Activated CD8-positive, alpha-beta T cell treated with anti-CD3 and anti-CD28 coated beads, Interleukin-2, amount 10 ng/mL, durations not matched to agents 7 days and 5 days (primary cell): ENCODE data around the gene DAB1. TPM values are rescaled to one million over a fixed set of nuclear protein-coding genes. Genes with fewer than 3 reads are reported as not detected.

Experiments
- ATAC-seq: fragments of 150-1000 bp; cut with Tn5 transposase; one replicate; pipeline ENCODE4 v1.10.0; 2021; ENCODE audit warnings: moderate library complexity
- CTCF ChIA-PET: fragments of 350-600 bp; sonication (Branson Sonifier 250); formaldehyde crosslinking; loops from one replicate; lab custom pipeline; 2021; ENCODE audit warnings: antibody characterized with exemption; lab: Charles Lee
- POLR2A ChIA-PET: fragments of 350-600 bp; sonication (Branson Sonifier 250); formaldehyde crosslinking; loops from one replicate; lab custom pipeline; 2021; ENCODE audit warnings: antibody characterized with exemption; lab: Charles Lee
- DNase-seq: peaks from one replicate; pipeline ENCODE4 v3.0.0-alpha.2; 2020
- H3K27ac Mint-ChIP-seq: one replicate; pipeline ENCODE4 v1.8.0; 2021; ENCODE audit warnings: mild to moderate bottlenecking, mixed read lengths
- H3K27me3 Mint-ChIP-seq: one replicate; pipeline ENCODE4 v1.8.0; 2021; ENCODE audit warnings: low read depth, mixed read lengths
- H3K36me3 Mint-ChIP-seq: one replicate; pipeline ENCODE4 v1.8.0; 2021; ENCODE audit warnings: low read depth, mixed read lengths
- H3K4me1 Mint-ChIP-seq: one replicate; pipeline ENCODE4 v1.8.0; 2021; ENCODE audit warnings: low read depth, mixed read lengths
- H3K4me3 Mint-ChIP-seq: one replicate; pipeline ENCODE4 v1.8.0; 2021; ENCODE audit warnings: mild to moderate bottlenecking, mixed read lengths
- H3K9me3 Mint-ChIP-seq: one replicate; pipeline ENCODE4 v1.8.0; 2022; ENCODE audit warnings: mixed read lengths; ENCODE audit not compliant: insufficient read depth
- total RNA-seq, 2 experiments: library from RNA; stranded (reverse); gene quantifications; one replicate each; pipeline ENCODE4 v1.2.3, GENCODE V29; 2021

Gene DAB1
- total RNA-seq, 2 experiments from 2014 or later = 0.10 to 0.18 TPM

DNA sequence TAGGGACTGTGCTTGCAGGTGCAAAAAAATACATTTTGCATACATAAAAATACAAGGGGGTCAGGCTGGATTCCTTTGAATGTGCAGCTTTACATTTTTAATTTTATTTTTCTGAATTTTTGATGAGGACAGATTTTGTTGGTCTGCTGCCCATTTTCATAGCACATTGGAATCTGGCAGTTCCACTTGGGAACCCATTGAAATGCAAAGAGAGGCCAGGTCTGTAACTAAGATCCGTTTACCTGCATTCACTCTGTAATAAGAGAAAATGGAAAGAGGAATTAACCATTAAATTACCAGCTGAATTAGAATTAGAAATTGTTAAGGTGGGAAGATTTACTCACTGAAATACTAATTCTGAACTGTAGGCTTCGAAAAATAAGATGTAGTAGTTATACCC, 221.6 kb downstream of the DAB1 start:
- no peak for DNase-seq
- POLR2A ChIA-PET = no interaction called here
- Mint-ChIP-seq H3K9me3 (no peaks in the 10 kb centered on the region), H3K27ac (no peak overlapping the region), H3K4me1 (no peaks in the 10 kb centered on the region), H3K36me3 (no peaks in the 10 kb centered on the region), H3K4me3 (no peak overlapping the region), H3K27me3 (no peaks in the 10 kb centered on the region)
- CTCF ChIA-PET = no interaction called here
- ATAC-seq = no peak

DNA sequence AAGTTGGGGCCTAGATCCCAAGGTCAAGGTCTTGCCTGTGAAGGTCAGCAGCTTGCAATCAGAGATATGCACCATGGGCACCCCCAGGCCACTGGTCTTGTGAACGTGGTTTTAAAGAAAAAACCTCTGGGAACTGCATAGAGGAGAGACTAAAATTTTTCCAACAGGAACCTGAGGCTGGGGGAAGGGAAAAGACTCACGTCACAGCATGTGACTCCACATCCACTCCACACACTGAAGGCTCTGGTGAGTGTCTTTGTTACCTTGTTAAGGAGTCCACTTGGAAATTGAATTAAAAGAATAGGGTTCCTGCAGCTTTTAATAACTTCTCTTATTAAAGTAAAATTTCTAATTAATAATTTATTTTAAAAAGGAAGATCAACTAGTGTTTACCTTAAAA, 224.9 kb downstream of the DAB1 start:
- POLR2A ChIA-PET = no interaction called here
- ATAC-seq = no peak
- no peak for DNase-seq
- Mint-ChIP-seq H3K27ac (no peak overlapping the region), H3K36me3 (no peaks in the 10 kb centered on the region), H3K4me1 (no peaks in the 10 kb centered on the region), H3K27me3 (no peaks in the 10 kb centered on the region), H3K4me3 (no peak overlapping the region), H3K9me3 (no peaks in the 10 kb centered on the region)
- CTCF ChIA-PET = no interaction called here

DNA sequence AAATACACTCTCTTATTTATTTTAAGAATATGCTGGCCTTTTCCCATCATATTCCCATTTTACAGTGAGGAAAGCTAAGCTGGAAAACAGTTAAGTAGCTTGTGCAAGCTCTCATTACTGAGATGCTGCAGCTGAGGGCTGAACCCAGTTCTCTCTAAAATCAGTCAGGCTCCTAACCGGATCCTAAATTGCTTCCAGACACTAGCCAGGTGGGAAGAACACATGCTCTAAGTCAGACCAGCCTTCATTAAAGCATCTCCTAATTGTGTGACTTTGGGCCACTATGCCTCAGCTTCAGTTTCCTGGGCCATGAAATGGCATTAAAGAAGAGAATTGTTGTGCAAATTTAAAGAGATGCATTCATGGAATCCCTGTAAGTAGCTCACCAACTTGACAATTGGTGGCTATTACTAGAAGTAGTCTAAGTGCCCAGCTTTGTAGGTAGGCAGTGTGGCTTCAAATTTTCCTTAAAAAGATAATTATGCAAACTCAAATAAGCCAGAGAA, 228.4 kb downstream of the DAB1 start:
- DNase-seq (no peak), ATAC-seq (no peak)
- Mint-ChIP-seq H3K36me3 (no peaks in the 10 kb centered on the region), H3K27ac (no peak overlapping the region), H3K4me3 (no peak overlapping the region), H3K27me3 (no peaks in the 10 kb centered on the region), H3K4me1 (no peaks in the 10 kb centered on the region), H3K9me3 (no peaks in the 10 kb centered on the region)
- ChIA-PET POLR2A (no interaction called here), CTCF (no interaction called here)

DNA sequence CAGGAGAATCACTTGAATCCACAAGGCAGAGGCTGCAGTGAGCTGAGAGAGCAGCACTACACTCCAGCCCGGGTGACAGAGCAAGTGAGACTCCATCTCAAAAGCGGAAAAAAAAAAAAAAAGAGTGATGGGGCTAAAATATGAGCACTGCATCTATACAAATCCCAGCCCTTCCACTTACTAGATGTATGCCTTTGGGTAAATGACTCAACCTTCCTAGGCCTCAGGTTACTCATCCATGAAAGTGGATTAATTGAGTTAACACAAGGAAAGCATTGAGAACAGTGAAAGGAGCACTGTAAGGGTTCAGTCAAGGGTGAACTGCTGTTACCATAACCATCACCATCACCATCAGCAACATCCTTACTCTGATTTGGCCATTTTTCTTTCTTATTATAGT, 231.6 kb downstream of the DAB1 start:
- no peak for DNase-seq
- no peak for ATAC-seq
- Mint-ChIP-seq H3K4me1 (no peaks in the 10 kb centered on the region), H3K4me3 (no peak overlapping the region), H3K27me3 (no peaks in the 10 kb centered on the region), H3K36me3 (no peaks in the 10 kb centered on the region), H3K9me3 (no peaks in the 10 kb centered on the region), H3K27ac (no peak overlapping the region)
- POLR2A ChIA-PET = no interaction called here
- CTCF ChIA-PET = no interaction called here

- ChIA-PET POLR2A (no interaction called here), CTCF (no interaction called here)
- DNase-seq (no peak), ATAC-seq (no peak)
- H3K27ac Mint-ChIP-seq = no peak overlapping the region
- H3K27me3 Mint-ChIP-seq = no peaks in the 10 kb centered on the region
- H3K9me3 Mint-ChIP-seq = no peaks in the 10 kb centered on the region
- no peaks in the 10 kb centered on the region for H3K4me1 Mint-ChIP-seq
- no peaks in the 10 kb centered on the region for H3K36me3 Mint-ChIP-seq
- no peak overlapping the region for H3K4me3 Mint-ChIP-seq
Measured at GRCh38 chr1:57190898-57191297, 233.0 kb downstream of the DAB1 start.

GRCh38 chr1:57188168-57188567, 235.7 kb downstream of the DAB1 start:
- DNase-seq (no peak), ATAC-seq (no peak)
- H3K27me3 Mint-ChIP-seq = no peaks in the 10 kb centered on the region
- no peaks in the 10 kb centered on the region for H3K9me3 Mint-ChIP-seq
- ChIA-PET CTCF (no interaction called here), POLR2A (no interaction called here)
- no peaks in the 10 kb centered on the region for H3K4me1 Mint-ChIP-seq
- no peak overlapping the region for H3K27ac Mint-ChIP-seq
- no peaks in the 10 kb centered on the region for H3K36me3 Mint-ChIP-seq
- H3K4me3 Mint-ChIP-seq = no peak overlapping the region

DNA sequence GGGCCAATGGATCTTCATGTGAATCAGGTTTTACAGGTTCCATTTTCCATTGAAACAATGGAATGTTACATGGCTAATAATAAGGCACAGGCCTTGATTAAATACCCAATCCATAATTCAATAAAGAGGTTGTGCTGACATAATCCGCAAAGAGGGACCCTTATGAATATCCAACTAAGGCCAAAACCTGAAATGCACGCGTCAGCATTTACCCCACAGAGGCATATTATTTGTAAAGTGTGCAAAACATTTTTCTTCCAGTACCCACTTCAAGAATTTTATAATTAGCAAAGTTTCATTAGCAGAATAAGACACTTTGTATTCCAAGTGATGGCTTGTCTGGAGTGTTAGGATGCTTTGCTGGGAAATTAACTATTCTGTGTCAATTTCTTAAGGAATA, 237.4 kb downstream of the DAB1 start:
- no peak overlapping the region for H3K27ac Mint-ChIP-seq
- ATAC-seq (no peak), DNase-seq (no peak)
- no peaks in the 10 kb centered on the region for H3K36me3 Mint-ChIP-seq
- ChIA-PET POLR2A (no interaction called here), CTCF (no interaction called here)
- H3K9me3 Mint-ChIP-seq = no peaks in the 10 kb centered on the region
- H3K4me1 Mint-ChIP-seq = no peaks in the 10 kb centered on the region
- no peak overlapping the region for H3K4me3 Mint-ChIP-seq
- no peaks in the 10 kb centered on the region for H3K27me3 Mint-ChIP-seq

- ATAC-seq (no peak), DNase-seq (no peak)
- ChIA-PET POLR2A (no interaction called here), CTCF (no interaction called here)
- H3K4me1 Mint-ChIP-seq = no peaks in the 10 kb centered on the region
- H3K27ac Mint-ChIP-seq = no peak overlapping the region
- no peaks in the 10 kb centered on the region for H3K9me3 Mint-ChIP-seq
- no peaks in the 10 kb centered on the region for H3K27me3 Mint-ChIP-seq
- no peak overlapping the region for H3K4me3 Mint-ChIP-seq
- H3K36me3 Mint-ChIP-seq = no peaks in the 10 kb centered on the region
Measured at GRCh38 chr1:57179001-57179400, 244.9 kb downstream of the DAB1 start.

DNA sequence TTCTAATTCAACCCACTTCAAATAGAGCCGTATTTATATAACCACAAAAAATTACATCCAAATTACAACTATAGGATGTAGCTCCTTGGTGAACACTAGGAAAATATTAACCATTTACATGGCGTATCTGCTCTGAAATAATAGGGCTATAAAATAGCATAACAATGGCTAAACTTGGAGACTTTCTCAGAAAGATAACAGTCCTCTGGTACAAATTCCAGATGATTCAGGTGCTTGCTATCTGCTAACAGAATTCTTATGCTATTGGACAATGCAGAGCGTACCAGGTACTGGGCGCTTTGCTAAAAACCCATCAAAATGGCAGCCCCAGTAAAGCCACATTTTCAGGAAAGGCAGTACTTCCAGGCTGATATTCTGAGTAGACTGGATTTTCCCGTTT, 248.4 kb downstream of the DAB1 start:
- Mint-ChIP-seq H3K4me1 (no peaks in the 10 kb centered on the region), H3K4me3 (no peak overlapping the region), H3K27ac (no peak overlapping the region), H3K9me3 (no peaks in the 10 kb centered on the region), H3K27me3 (no peaks in the 10 kb centered on the region), H3K36me3 (no peaks in the 10 kb centered on the region)
- ChIA-PET CTCF (no interaction called here), POLR2A (no interaction called here)
- no peak for ATAC-seq
- no peak for DNase-seq

DNA sequence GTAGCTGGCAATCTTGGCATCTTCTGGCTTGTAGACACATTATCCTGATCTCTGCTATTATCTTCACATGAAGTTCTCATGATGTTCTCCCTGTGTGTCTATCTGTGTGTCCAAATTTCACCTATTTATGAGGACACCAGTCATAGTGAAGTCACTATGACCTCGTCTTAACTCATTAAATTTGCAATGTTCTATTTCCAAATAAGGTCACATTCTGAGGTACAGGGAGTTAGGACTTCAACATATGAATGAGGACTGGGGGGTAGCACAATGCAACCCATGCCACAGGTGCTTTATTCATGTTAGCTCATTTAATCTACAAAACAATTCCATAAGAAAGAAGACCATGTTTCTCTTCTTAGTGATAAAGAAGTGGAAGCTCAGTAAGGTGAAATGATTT, 251.8 kb downstream of the DAB1 start:
- ChIA-PET POLR2A (no interaction called here), CTCF (no interaction called here)
- H3K4me1 Mint-ChIP-seq = no peaks in the 10 kb centered on the region
- DNase-seq (no peak), ATAC-seq (no peak)
- no peaks in the 10 kb centered on the region for H3K36me3 Mint-ChIP-seq
- no peaks in the 10 kb centered on the region for H3K9me3 Mint-ChIP-seq
- no peaks in the 10 kb centered on the region for H3K27me3 Mint-ChIP-seq
- H3K4me3 Mint-ChIP-seq = no peak overlapping the region
- no peak overlapping the region for H3K27ac Mint-ChIP-seq

GRCh38 chr1:57167997-57168396, 255.9 kb downstream of the DAB1 start:
- no peaks in the 10 kb centered on the region for H3K4me1 Mint-ChIP-seq
- H3K36me3 Mint-ChIP-seq = no peaks in the 10 kb centered on the region
- ChIA-PET POLR2A (no interaction called here), CTCF (no interaction called here)
- no peak overlapping the region for H3K4me3 Mint-ChIP-seq
- H3K9me3 Mint-ChIP-seq = no peaks in the 10 kb centered on the region
- DNase-seq (no peak), ATAC-seq (no peak)
- H3K27me3 Mint-ChIP-seq = no peaks in the 10 kb centered on the region
- H3K27ac Mint-ChIP-seq = no peak overlapping the region

DNA sequence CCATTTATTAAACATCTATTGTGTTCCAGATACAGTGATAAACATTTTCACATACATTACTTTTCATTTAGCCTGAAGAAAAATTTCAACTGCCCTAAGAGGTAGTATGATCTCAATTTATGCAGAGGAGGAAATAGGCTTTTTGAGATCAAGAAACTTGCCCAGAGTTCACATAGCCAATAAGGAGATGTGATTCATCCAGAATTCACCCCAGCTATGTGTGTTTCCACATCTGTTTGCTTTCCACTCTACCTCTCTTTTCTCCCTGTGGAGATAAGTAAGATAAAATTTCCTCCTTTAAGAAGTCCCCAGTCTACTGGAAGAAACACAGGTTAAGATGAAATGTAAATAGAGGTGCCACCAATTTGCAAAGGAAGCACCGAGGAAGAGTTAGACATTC, 258.3 kb downstream of the DAB1 start:
- Mint-ChIP-seq H3K36me3 (no peaks in the 10 kb centered on the region), H3K27ac (no peak overlapping the region), H3K9me3 (no peaks in the 10 kb centered on the region), H3K27me3 (no peaks in the 10 kb centered on the region), H3K4me1 (no peaks in the 10 kb centered on the region), H3K4me3 (no peak overlapping the region)
- ChIA-PET CTCF (no interaction called here), POLR2A (no interaction called here)
- DNase-seq = no peak
- no peak for ATAC-seq

- CTCF ChIA-PET = no interaction called here
- H3K4me3 Mint-ChIP-seq = no peak overlapping the region
Measured at GRCh38 chr1:57164584-57164983, 259.3 kb downstream of the DAB1 start.

More at GRCh38 chr1:57164584-57164983, 259.3 kb downstream of the DAB1 start:
- DNase-seq = no peak
- Mint-ChIP-seq H3K9me3 (no peaks in the 10 kb centered on the region), H3K36me3 (no peaks in the 10 kb centered on the region), H3K27me3 (no peaks in the 10 kb centered on the region), H3K4me1 (no peaks in the 10 kb centered on the region), H3K27ac (no peak overlapping the region)
- ATAC-seq = no peak
- POLR2A ChIA-PET = no interaction called here
